ENCODE data around the gene CBX3.
"Not testable (repeated sequence)": the region's sequence is repeated elsewhere in the genome, so short reads cannot be mapped to it uniquely, and the experiment has no call there.

CBX3 gene

DNA sequence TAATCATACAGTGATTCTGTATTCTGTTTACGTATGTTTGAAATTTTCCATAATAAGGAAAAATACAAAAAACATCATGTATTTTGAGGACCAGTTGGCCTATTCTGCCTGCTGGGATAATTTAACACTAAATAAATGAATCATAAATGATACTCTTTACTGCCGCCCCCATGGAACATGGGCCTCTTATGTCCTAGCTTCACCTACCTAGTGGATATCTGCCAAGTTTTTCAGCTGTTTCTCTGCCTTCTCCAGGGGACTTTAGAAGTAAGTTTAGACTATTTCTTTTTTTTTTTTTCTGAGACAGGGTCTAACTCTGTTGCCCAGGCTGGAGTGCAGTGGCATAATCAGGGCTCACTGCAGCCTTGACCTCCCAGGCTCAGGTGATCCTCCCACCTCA lies 39.1 kb upstream of the CBX3 start:
- DNase-seq: no peak

DNA sequence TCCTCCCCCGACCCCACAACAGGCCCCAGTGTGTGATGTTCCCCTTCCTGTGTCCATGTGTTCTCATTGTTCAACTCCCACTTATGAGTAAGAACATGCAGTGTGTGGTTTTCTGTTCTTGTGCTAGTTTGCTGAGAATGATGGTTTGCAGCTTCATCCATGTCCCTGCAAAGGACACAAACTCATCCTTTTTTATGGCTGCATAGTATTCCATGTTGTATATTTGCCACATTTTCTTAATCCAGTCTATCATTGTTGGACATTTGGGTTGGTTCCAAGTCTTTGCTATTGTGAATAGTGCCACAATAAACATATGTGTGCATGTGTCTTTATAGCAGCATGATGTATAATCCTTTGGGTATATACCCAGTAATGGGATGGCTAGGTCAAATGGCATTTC lies 37.7 kb upstream of the CBX3 start:
- not testable (repeated sequence) for H3K56ac ChIP-seq (ENCODE audit: low read length); H2BK15ac ChIP-seq (replicated peaks; ENCODE audit: low read depth); H3K4me3 ChIP-seq (ENCODE audit: low read length); H2AK5ac ChIP-seq (ENCODE audit: low read length); H3K23ac ChIP-seq (ENCODE audit: low read length); H4K5ac ChIP-seq (ENCODE audit: low read length); DNase-seq; H4K8ac ChIP-seq (ENCODE audit: low read depth, low read length); H3K18ac ChIP-seq (ENCODE audit: low read length); H3K27ac ChIP-seq (ENCODE audit: low read depth, low read length); H3K9ac ChIP-seq (ENCODE audit: low read length); H3K79me1 ChIP-seq (ENCODE audit: low read length); H3K36me3 ChIP-seq (ENCODE audit: control insufficient read depth, insufficient read depth, low read length); H3K4me2 ChIP-seq (ENCODE audit: low read length); H3K27me3 ChIP-seq (ENCODE audit: insufficient read depth, low read length, poor library complexity); H2BK120ac ChIP-seq (ENCODE audit: low read depth, low read length); H3K4me1 ChIP-seq (ENCODE audit: control insufficient read depth, low read depth, low read length); H3K4ac ChIP-seq (ENCODE audit: low read depth, low read length); H2BK5ac ChIP-seq (ENCODE audit: low read length)
- WGBS (ENCODE audit: extremely low coverage, insufficient coverage, low lambda C conversion rate): no CpG with 5 or more reads among the region's 1 CpG
- peaks cover 54% of the 10 kb centered on the region for H3K79me2 ChIP-seq (ENCODE audit: control insufficient read depth, insufficient read depth, low read length)

More for the DNA sequence above, 39.1 kb upstream of the CBX3 start:
- WGBS (ENCODE audit: extremely low coverage, insufficient coverage, low lambda C conversion rate): no CpG with 5 or more reads among the region's 2 CpGs
- Histone ChIP-seq H3K4me3 (ENCODE audit: low read length) (no peak overlapping the region), H3K9ac (ENCODE audit: low read length) (no peak overlapping the region), H3K27me3 (ENCODE audit: insufficient read depth, low read length, poor library complexity) (no peaks in the 10 kb centered on the region), H3K79me2 (ENCODE audit: control insufficient read depth, insufficient read depth, low read length) (peaks cover 65% of the 10 kb centered on the region), H3K36me3 (ENCODE audit: control insufficient read depth, insufficient read depth, low read length) (no peaks in the 10 kb centered on the region), H3K23ac (ENCODE audit: low read length) (no peak overlapping the region), H4K5ac (ENCODE audit: low read length) (no peak overlapping the region), H2BK15ac (replicated peaks; ENCODE audit: low read depth) (no peak overlapping the region), H2BK120ac (ENCODE audit: low read depth, low read length) (no peak overlapping the region), H3K18ac (ENCODE audit: low read length) (no peak overlapping the region), H2BK5ac (ENCODE audit: low read length) (no peak overlapping the region), H3K79me1 (ENCODE audit: low read length) (peaks cover 7% of the 10 kb centered on the region), H3K4me1 (ENCODE audit: control insufficient read depth, low read depth, low read length) (peaks cover 8% of the 10 kb centered on the region), H3K56ac (ENCODE audit: low read length) (no peak overlapping the region), H3K4me2 (ENCODE audit: low read length) (no peak overlapping the region), H3K27ac (ENCODE audit: low read depth, low read length) (no peak overlapping the region), H4K8ac (ENCODE audit: low read depth, low read length) (no peak overlapping the region), H2AK5ac (ENCODE audit: low read length) (no peak overlapping the region), H3K4ac (ENCODE audit: low read depth, low read length) (no peak overlapping the region)

DNA sequence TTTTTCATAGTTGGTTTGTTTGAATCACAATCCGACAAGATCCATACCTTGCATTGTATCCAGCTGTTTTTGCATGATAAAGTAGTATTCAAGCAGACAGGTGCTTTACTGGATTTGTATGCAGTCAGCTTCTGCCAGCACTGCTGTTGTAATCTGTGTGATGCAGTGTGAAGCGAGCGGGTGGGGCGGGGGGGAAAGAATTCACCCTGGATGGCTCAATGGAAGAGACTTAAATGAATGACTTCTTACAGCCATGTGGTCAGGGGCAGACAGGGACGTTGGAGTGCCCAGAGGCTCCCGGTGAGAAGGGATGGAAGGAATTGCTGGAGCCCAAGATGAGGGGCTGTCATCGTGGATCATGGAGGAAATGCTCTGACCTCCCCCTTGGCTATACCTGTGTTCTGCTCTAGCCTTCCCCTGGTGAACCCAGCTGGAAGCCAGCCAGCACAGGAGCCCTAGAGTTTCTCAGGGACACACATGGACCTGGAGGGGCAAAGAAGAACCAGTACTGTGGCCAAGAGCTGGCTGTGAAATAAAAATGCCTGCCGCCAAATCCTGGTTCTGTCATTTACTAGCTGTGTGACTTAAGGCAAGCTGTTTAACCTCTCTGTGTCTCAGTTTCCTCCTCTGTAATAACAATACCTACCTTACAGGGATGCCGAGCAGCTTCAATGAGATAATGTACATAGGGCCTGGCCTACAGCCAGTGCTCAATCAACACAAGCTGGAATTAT lies 35.4 kb upstream of the CBX3 start:
- Histone ChIP-seq H3K18ac (ENCODE audit: low read length) (no peak overlapping the region), H3K79me2 (ENCODE audit: control insufficient read depth, insufficient read depth, low read length) (peaks cover 48% of the 10 kb centered on the region), H3K23ac (ENCODE audit: low read length) (no peak overlapping the region), H2BK15ac (replicated peaks; ENCODE audit: low read depth) (no peak overlapping the region), H3K4ac (ENCODE audit: low read depth, low read length) (no peak overlapping the region), H3K4me3 (ENCODE audit: low read length) (no peak overlapping the region), H3K27me3 (ENCODE audit: insufficient read depth, low read length, poor library complexity) (no peaks in the 10 kb centered on the region), H3K27ac (ENCODE audit: low read depth, low read length) (no peak overlapping the region), H3K79me1 (ENCODE audit: low read length) (peaks cover 6% of the 10 kb centered on the region), H2AK5ac (ENCODE audit: low read length) (no peak overlapping the region), H3K9ac (ENCODE audit: low read length) (no peak overlapping the region), H3K36me3 (ENCODE audit: control insufficient read depth, insufficient read depth, low read length) (no peaks in the 10 kb centered on the region), H3K4me2 (ENCODE audit: low read length) (no peak overlapping the region), H4K5ac (ENCODE audit: low read length) (no peak overlapping the region), H3K4me1 (ENCODE audit: control insufficient read depth, low read depth, low read length) (peaks cover 5% of the 10 kb centered on the region), H2BK120ac (ENCODE audit: low read depth, low read length) (no peak overlapping the region), H2BK5ac (ENCODE audit: low read length) (no peak overlapping the region), H3K56ac (ENCODE audit: low read length) (no peak overlapping the region), H4K8ac (ENCODE audit: low read depth, low read length) (no peak overlapping the region)
- no peak for DNase-seq
- WGBS (ENCODE audit: extremely low coverage, insufficient coverage, low lambda C conversion rate): no CpG with 5 or more reads among the region's 9 CpGs

DNA sequence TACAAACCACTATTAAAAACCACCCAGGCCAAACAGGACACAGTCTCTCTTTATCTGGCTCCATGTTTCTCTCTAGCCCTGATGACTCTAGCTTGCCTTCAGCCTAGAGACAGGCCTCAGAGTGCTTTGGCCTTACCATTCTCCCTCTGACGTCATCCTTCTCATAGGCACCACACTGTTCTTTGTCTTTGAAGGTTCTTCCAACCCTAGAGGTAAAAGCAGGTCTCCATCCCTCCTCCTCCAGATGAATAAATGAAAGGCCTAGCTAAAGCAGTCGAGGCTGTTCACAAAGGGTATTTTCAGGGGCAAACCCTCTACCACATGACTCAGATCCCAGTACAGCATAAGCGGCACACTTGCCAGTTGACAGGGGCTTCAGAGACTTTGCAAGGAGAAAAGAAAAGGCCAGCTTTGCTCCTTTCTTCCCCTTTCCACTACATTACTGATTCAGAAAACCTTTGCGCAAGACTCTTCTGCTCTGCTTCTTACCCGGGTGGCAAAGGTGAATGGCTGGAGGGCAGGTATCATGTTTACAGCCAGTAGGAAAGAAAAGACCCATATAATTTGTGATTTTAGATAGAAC lies 34.8 kb upstream of the CBX3 start:
- Histone ChIP-seq H3K27me3 (ENCODE audit: insufficient read depth, low read length, poor library complexity) (no peaks in the 10 kb centered on the region), H3K4me1 (ENCODE audit: control insufficient read depth, low read depth, low read length) (peaks cover 5% of the 10 kb centered on the region), H3K79me1 (ENCODE audit: low read length) (peaks cover 6% of the 10 kb centered on the region), H3K9ac (ENCODE audit: low read length) (no peak overlapping the region), H4K8ac (ENCODE audit: low read depth, low read length) (no peak overlapping the region), H3K18ac (ENCODE audit: low read length) (no peak overlapping the region), H3K56ac (ENCODE audit: low read length) (peak overlapping the region; percentile 31), H3K4me2 (ENCODE audit: low read length) (no peak overlapping the region), H3K27ac (ENCODE audit: low read depth, low read length) (no peak overlapping the region), H3K79me2 (ENCODE audit: control insufficient read depth, insufficient read depth, low read length) (peaks cover 48% of the 10 kb centered on the region), H2BK15ac (replicated peaks; ENCODE audit: low read depth) (no peak overlapping the region), H3K4me3 (ENCODE audit: low read length) (no peak overlapping the region), H3K36me3 (ENCODE audit: control insufficient read depth, insufficient read depth, low read length) (no peaks in the 10 kb centered on the region), H2AK5ac (ENCODE audit: low read length) (no peak overlapping the region), H3K4ac (ENCODE audit: low read depth, low read length) (no peak overlapping the region), H2BK5ac (ENCODE audit: low read length) (no peak overlapping the region), H4K5ac (ENCODE audit: low read length) (no peak overlapping the region), H2BK120ac (ENCODE audit: low read depth, low read length) (no peak overlapping the region), H3K23ac (ENCODE audit: low read length) (no peak overlapping the region)
- WGBS (ENCODE audit: extremely low coverage, insufficient coverage, low lambda C conversion rate): no CpG with 5 or more reads among the region's 5 CpGs
- no peak for DNase-seq

DNA sequence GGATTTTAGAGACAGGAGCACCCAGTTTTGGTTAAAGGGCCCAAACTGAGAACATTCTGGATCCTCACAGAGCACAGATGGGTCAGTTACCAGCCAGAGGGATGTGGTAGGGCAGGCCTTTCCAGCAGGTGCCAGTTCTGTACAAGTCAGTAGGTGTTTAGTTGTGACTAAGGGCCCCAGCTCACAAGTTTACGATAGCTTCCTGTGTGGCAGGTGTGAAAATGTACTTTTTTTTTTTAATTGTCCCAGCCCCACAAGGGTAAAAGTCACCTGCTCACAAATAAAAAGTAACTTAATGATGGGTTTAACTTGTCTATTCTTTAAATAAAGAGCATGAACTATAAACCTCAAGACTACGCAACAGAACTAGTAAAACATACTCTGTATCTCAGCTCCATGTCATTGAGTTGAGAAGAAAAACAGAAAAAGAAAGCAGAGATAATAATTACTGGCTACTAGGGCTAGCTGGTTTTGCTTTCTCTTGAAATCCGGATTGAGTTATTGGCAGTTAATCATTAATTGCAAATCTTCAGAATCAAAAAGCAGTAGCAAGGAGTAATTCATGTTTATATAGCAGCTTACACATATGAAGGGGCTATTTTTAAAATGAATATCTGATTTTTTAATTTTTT lies 34.1 kb upstream of the CBX3 start:
- WGBS (ENCODE audit: extremely low coverage, insufficient coverage, low lambda C conversion rate): no CpG with 5 or more reads among the region's 3 CpGs
- peaks cover 6% of the 10 kb centered on the region for H3K79me1 ChIP-seq (ENCODE audit: low read length)
- no peak overlapping the region for H3K9ac ChIP-seq (ENCODE audit: low read length)

More for the DNA sequence above, 34.1 kb upstream of the CBX3 start:
- Histone ChIP-seq H3K79me2 (ENCODE audit: control insufficient read depth, insufficient read depth, low read length) (peaks cover 45% of the 10 kb centered on the region), H3K4me3 (ENCODE audit: low read length) (no peak overlapping the region), H3K4me1 (ENCODE audit: control insufficient read depth, low read depth, low read length) (peaks cover 5% of the 10 kb centered on the region), H2BK5ac (ENCODE audit: low read length) (no peak overlapping the region), H4K5ac (ENCODE audit: low read length) (no peak overlapping the region), H3K36me3 (ENCODE audit: control insufficient read depth, insufficient read depth, low read length) (no peaks in the 10 kb centered on the region), H3K18ac (ENCODE audit: low read length) (no peak overlapping the region), H3K56ac (ENCODE audit: low read length) (no peak overlapping the region), H3K4me2 (ENCODE audit: low read length) (no peak overlapping the region), H2BK15ac (replicated peaks; ENCODE audit: low read depth) (no peak overlapping the region), H2BK120ac (ENCODE audit: low read depth, low read length) (no peak overlapping the region), H3K23ac (ENCODE audit: low read length) (no peak overlapping the region), H3K27ac (ENCODE audit: low read depth, low read length) (no peak overlapping the region), H3K4ac (ENCODE audit: low read depth, low read length) (no peak overlapping the region), H3K27me3 (ENCODE audit: insufficient read depth, low read length, poor library complexity) (no peaks in the 10 kb centered on the region), H2AK5ac (ENCODE audit: low read length) (no peak overlapping the region), H4K8ac (ENCODE audit: low read depth, low read length) (no peak overlapping the region)
- DNase-seq: no peak
